AG08396 (cell line): ENCODE results near the gene CITED4.

ENCODE experiments used
- DNase-seq: peaks from one replicate; pipeline ENCODE4 v3.0.0; 2012; ENCODE audit warnings: low spot score, mixed read lengths

The CITED4 gene

DNA sequence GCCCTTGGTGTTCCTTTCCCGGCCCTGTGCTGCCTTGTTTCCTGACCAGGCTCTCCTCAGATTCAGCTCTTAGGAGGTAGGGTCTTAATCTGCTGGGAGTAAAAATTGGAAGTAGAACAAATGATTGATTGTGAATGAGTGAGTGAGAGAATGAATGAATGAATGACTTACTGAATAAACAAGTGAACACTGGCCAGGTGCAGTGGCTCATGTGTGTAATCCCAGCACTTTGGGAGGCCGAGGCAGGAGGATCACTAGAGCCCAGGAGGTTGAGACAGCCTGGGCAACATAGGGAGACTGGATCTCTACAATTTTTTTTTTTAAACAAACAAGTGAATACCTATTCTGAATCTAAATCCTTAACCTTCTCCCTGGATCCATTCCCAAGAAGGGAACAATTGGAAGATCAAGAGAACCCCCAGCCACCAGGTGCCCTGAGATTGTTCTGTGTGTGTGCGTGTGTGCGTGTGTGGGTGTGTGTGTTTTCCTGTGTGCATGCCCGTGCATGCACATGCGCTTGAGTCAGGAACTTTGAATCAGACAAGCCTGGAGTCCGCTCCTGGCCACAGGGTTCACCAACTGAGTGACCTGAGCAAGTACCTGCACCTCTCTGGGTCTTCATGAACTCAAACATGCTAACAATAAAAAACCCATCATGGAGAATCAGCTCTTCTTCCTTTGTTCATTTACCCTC is 24.3 kb upstream of the CITED4 start:
- DNase-seq, result no peak

DNA sequence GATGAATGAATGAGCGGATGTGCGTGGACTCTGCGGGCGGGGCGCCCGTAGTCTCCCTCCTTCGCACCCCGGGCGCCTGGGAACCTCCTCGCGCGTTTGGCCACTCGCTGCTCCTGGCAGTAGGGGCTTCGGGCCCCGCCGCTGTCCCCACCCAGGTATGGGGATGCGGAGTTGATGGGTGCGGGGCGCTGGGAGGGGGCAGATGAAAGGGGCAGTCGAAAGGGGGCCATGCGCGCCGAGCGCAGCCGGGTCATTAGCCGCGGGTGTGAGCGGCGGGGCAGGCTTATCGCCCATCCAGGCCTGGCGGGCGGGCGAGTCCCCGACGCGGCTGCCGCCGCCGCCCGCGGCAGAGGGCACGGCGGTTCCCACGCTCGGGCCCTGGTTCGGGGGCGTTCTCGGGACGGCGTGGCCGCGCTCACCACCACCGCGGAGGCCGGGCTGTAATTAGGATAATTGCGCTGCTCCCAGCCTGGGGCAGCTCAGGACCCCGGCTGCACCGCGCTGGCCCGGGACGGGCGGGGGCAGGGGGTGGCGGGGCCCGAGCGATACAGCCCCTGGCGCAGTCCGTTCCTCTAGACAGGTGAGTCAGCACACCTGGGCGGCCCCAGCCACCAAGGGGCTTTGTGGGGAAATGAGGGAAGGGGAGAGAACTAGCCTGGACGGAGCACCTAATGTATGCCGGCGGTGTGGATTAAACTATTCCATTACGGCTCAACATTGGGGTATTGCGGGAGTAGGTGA is 22.1 kb upstream of the CITED4 start:
- DNase-seq, result no peak

DNA sequence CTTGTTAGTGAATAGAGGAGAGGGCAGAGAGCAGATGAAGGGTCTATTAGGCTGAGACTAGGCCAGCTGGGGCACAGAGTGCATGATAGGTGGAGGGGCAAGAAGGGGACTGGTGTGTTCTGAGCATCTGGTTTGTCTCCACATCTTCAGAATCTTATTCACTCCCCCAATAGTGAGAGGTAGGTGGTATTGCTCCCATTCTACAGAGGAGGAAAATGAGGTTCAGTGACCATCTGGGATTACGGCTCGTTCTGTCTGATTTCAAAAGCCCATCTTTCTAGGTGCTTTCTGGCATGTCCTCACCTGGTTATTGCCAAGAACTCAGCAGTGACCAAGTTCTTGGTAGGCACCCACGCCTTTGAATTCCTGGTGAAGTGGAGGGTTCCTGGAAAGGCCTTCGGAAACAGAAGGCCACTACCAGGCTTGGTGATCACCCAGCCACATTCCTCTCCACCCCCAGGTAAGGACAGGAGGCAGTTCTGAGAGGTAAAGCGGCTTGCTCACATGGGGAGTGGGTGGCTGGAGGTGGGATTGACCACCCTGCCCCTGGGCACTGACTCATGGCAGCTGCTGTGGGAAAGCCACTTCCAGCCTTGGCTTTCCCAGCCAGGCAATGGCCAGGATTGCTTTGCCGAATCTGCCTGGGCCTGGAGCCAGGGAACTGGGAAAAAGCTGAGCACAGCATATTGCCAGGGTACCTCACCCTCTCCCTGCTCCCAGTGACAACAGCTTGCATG is 18.8 kb upstream of the CITED4 start:
- no peak for DNase-seq

DNA sequence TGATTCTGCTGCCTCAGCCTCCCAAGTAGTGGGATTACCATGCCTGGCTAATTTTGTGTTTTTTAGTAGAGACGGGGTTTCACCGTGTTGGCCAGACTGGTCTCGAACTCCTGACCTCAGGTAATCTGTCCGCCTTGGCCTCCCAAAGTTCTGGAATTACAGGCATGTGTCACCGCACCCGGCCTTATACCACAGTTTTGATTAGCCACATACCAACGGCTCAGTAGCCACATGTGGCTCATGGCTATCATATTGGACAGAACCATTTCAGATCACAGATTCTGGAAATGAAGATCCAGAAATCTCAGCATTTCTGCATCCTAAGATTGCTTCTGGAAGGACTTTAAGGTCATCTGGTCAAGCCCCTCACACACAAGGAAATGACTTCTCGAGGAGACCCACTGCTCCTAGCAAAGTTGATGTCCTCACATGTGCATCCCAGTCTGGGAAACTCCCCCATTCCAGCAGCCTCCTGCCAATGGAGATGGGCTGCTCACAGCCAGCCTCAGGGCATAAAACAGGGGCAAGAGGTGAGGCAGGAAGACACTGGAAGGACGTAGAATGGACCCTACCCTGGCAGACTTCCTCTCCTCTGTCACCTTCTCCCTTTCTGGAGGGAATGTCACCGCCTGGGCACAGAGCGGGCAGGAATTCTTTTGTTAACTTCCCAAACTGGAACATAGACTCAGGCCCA is 17.5 kb upstream of the CITED4 start:
- no peak for DNase-seq

DNA sequence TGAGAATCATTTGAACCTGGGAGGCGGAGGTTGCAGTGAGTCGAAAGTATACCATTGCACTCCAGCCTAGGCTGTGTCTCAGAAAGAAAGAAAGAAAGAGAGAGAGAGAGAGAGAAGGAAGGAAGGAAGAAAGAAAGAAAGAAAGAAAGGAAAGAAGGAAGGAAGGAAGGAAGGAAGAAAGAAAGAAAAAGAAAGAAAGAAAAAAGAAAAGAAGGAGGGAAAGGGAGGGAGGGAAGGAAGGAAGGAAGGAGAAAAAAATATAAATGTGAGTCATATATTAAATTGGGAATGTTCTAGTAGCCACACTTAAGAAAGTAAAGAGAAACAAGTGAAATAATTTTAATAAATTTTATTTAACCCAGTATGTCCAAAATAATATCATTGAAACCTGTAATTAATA is 16.7 kb upstream of the CITED4 start:
- DNase-seq, result no peak

DNA sequence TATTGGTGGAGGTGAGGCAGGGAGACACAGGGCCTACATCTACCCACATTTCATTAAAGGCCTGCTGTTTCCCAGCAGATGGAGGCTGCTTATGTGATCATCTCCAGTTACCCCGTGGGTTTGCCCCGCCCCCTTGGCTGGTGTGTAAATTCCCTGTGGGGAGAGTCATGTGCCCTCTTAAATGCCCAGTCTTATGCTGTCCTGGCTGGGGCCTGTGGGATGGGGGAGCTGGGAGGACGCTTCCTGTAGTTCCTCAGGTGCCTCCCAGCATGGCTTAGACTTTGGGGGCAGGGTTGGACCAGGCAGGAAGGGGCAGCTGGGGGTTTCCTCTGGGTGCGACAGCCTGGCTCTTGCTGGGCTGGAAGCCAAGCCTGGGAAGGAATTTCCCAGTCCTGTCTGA is 15.5 kb upstream of the CITED4 start:
- DNase-seq, result peak; percentile 77

DNA sequence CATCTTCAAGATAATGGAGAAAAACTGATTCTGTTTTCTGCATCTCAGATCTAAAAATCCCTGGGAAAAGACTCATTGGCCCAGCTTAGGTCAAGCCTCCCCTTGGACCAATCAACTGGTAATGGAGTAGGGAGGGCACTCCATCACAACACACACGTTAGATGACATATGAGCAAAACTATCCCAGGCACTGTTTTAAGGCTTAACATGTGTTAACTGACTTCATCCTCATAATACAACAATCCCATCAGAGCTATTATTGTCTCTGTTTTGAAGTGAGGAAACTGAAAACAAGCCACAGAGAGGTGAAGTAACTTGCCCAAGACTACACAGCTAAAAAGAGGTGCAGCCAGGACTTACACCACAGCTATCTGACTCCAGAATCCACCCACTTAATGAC is 14.7 kb upstream of the CITED4 start:
- DNase-seq, result no peak

DNA sequence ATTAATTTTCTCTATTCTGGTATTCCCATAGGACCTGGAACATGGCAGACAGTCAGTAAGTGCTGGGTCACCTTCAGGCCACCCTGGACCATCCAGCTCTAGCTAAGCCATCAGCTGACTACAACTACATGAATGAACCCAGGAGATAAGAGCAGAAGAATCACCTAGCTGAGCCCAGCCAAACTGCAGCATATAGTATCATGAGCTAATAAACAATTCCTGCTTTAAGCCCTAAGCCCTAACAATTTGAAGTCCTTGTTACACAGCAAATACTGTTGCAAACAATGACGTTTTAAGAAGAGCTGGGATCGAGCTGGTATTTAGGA is 14.2 kb upstream of the CITED4 start:
- DNase-seq, result no peak

DNA sequence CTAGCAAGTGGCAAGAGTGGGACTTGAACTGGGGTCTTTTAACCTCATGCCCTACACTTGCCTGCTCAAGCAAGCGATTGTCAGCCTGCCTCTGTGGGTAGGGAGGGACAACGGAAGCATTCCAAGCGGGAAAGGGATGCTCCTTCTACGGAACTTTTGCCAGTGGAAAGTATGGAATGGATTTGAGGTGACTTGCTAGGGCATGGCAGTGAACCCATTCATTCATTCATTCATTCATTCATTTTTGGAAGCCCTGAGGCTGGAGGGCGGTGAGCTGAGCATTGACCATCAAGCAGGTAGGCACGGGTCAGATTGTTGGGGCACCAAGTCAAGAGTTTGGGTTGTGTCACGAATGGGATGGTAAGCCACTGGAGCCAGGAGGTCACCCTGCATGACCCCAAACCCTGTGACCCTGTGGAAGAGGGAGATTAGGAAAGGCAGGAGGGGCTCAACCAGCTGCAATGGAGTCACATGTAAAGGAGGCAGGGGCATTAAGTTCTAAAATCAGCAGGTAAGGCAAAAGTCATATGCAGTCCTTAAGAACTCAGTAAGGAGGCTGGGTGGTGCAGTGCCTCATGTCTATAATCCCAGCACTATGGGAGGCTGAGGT is 11.8 kb upstream of the CITED4 start:
- DNase-seq, result no peak

DNA sequence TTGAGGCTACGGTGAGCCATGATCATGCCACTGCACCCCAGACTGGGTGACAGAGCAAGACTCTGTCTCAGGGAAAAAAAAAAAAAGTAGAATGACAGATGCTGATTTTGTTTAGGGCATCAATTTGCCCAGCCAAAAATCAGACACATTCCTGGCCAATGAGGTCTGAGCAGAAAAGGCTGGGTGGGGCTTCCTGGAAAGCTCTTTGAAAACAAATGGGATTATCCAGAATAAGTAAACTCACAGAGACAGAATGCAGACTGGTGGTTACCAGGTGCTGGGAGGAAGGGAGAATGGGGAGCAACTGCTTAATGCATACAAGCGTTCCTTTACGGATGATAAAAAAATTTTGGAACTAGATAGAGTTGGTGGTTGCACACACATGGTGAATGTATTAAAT is 10.1 kb upstream of the CITED4 start:
- DNase-seq, result no peak

DNA sequence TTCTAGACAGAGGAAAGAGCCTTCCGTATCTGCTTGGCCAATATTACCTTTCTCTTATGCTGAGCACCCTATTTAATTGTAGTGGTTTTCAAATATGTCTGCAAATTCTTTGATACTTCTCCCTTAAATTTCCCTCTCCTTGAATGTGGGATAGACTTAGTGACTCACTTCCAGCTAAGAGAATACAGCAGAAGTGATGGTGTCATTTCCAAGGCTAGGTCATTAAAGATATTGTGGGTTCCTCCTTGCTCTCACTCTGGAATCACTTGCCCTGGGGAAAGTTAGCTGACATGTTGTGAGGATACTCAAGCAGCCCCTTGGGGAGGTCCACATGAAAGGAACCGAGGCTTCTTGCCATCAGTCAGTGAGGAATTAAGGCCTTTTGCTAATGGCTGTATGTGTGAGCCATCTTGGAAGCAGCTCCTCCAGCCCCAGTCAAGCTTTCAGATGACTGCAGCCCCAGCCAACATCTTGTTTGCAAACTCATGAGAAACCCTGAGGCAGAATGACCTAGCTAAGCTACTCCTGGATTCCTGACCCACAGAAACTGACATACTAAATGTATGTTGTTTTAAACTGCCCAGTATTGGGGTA is 8.1 kb upstream of the CITED4 start:
- DNase-seq, result no peak

DNA sequence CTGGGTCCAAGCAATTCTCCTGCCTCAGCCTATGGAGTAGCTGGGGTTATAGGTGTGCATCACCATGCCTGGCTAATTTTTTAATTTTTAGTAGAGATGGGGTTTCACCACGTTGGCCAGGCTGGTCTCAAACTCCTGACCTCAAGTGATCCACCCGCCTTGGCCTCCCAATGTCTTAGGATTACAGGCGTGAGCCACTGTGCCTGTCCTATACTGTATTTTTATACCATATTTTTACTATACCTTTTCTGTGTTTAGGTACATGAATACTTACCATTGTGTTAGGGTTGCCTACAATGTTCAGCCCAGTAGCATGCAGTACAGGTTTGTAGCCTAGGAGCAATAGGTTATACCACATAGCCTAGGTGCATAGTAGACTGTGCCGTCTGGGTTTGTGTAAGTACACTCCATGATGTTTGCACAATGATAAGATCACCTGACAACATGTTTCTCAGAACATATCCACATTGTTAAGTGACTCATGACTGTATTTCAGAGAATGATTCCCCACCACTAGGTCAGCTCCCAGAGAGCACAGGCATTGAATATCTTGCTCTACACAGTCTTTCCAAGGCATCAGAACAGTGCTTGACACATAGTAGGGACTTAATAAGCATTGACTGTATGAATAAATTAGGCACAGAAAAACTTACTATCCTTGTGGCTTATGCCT is 6.0 kb upstream of the CITED4 start:
- no peak for DNase-seq

DNA sequence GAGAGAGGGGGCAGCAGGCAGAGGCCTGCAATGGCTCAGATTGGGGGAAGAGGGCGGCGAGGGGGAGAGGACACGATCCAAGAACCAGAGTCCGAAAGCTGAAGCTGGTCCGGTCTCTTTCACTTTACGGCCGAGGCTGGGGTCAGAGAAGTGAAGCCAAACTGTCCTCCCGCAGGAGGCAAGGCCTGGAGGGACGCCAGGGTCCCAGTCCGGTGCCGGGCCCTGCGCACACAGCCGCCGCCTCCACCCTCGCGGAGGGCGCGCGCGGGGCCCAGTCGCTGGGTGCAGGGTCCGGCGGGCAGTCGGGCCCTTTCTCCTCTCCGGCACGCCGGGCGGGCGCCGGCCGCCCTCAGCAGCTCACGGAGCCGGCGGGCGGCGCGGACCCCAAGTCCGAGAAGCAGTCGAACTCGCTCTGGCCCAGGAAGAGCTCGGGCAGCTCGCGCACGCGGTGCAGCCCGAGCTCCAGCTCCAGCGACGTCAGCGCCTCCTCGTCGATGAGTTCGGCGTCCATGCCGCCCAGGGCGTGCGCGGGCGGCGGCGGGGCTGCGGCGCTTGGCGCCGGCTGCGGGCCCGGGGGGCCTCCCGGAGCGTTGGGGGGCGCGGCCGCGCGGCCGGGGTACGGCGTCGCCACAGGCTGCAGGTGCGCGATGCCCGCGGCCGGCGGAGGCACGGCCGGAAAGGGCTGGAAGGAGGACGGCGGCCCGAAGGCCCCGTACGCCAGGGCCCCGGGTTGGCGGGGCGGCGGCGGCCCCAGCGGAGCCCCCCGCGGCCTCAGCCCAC is 749 bp downstream of the CITED4 start:
- DNase-seq, result peak; percentile 67

DNA sequence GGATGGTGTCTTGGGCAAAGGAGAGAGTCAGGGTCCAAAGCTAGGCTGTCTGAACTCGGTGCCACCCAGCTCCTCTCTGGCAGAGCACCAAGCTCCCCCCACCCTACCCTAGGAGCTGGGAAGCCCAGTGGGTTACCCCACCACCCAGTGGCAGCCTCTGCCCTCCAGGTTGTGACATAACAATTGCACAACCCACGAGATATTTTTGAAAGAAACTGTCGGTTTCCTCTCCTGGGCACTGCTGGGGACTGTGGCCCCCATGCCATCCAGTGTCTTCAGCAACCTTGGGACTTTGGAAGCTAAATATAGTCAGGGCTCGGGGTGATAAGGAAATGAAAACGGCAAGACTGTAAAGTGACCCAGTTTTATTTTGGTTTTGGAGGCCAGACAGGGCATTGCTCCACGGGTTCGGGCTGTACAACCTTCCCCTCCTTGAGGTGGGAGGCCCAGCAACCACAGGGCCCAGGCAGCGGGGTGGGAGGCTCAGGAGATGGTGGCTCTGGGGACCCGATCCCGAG is 1.4 kb downstream of the CITED4 start:
- no peak for DNase-seq

DNA sequence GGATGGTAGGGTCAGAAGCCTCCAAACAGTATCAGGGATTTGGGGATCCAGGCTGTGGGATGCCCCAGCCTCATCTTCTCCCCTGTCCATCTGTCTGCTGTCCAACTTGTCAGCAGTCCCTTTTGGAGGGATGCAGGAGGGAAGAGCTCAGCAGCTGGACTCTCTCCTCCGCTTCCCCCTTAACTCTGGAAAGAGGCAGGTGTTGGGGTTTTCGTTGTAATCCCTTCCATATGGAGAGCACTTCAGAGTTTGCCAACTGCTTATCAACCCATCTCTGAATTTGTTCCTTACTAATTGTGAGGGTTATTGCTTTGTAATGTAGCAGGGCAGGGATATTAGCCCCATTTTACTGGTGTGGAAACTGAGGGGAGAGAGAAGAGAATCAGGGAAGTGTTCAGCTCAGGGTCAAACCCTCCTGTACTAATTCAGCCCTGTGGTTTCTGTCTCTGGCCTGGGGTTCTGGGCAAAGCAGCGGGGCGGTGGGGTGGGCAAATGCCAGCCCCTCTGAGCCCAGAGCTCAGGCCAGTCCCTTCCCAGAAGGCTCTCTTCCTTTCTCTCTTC is 3.2 kb downstream of the CITED4 start:
- no peak for DNase-seq

DNA sequence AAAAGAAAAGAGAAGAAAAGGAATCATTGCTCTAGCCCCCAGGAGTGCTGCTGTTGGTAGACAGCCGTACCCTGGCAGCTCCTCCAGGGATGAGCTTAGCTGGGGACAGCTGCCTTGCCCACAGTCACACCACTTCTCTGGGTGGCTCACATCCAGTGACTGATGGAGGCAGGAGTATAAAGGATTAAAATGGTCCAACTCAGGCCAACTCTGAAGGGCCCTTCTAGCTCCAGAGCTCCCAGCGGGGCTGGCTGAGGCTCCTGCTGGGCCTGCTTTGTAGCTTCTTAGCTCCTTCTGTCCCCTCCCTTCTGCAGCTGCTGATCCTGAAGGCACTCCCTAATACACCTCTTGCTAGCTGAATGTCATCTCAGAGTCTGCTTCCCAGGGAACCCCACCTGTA is 4.4 kb downstream of the CITED4 start:
- DNase-seq, result no peak

DNA sequence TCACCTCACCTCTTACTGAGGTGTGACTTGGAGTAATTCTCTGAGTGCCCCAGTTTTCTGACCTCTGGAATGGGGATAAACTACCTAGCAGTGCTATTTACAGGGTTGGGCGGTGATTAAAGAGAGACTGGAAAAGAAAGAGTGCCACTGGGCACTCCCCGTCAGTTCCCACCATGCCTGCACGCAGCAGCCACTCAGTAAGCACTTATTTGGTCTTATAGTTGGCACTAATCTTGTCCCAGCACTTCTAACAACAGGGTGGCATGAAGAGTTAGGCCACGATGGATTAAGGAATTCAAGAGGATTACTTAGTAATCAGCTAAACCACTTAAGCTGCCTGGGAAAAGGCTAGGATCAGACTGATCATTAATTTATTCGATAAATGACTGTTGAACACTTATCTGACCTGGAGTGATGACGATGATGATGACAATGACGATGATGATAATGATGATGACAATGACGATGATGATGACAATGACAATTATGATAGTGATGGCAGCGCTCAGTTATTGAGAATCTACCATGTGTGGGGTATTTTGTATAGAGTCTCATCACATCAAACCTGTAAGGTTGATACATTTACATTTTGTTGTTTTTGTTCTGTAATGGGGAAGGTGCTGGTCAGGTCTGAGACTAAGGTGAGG is 5.4 kb downstream of the CITED4 start:
- DNase-seq, result no peak

DNA sequence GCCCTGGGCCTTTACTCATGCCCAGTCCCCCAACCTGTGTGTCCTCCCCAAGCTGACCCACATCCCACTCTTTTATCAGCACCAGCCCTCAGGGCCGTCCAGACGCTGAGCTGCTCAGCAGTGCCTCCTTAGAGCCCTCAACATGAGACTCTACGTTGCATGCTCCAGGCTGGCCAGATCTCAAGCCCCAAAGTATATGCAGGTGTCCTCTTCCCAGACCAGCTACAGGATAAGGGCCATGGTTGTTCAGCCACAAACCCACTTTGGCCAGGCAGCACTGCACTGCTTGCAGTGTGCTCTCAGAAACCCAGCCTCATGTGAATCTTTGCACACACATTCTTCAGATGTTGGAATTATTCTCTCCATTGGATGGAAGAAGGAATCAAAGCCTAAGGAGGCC is 6.0 kb downstream of the CITED4 start:
- no peak for DNase-seq

DNA sequence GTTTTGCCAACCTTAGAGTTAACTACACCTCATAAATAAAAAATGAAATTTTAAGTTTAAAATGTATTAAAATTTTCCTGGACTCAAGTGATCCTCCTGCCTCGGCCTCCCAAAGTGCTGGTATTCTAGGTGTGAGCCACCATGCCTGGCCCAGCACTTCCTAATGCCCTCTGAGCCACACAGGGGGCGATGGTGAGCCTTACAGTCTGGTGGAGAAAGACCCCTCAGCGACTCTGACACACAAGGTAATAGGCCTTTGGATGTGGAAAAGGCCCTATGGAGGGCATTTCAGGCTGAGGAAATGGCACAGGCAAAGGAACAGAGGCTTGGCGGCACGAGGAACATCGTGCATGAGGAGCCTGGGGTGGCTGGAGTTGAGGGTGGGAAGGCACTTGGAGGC is 6.7 kb downstream of the CITED4 start:
- DNase-seq, result no peak

DNA sequence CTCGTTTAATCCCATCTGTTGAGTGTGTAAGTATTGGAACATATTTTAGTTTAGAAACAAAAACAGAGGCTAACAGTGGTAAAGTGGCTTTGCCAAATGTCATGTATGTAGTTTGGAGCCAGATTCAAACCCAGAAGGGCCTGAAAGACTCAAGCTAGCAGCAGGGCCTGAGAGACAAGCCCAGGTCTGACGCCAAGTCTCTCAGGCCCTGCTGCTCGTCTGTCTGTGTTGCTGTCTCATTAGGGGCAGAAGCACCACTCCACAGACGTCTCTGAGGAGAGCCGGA is 8.3 kb downstream of the CITED4 start:
- DNase-seq, result no peak
